Amniotic epithelial cell (primary cell): ENCODE measurements around the gene GALNT16.
"Not testable (repeated sequence)": the region's sequence is repeated elsewhere in the genome, so short reads cannot be mapped to it uniquely, and the experiment has no call there.

Source experiments
- DNase-seq: peaks from one replicate; pipeline ENCODE4 v3.0.0-alpha.2; 2010; ENCODE audit warnings: low read depth

GALNT16 gene

GRCh38 chr14:69285661-69286255 is 25.8 kb downstream of the GALNT16 start:
- DNase-seq, result no peak

- no peak for DNase-seq
Observed at GRCh38 chr14:69287098-69288010, 27.4 kb downstream of the GALNT16 start.

DNA sequence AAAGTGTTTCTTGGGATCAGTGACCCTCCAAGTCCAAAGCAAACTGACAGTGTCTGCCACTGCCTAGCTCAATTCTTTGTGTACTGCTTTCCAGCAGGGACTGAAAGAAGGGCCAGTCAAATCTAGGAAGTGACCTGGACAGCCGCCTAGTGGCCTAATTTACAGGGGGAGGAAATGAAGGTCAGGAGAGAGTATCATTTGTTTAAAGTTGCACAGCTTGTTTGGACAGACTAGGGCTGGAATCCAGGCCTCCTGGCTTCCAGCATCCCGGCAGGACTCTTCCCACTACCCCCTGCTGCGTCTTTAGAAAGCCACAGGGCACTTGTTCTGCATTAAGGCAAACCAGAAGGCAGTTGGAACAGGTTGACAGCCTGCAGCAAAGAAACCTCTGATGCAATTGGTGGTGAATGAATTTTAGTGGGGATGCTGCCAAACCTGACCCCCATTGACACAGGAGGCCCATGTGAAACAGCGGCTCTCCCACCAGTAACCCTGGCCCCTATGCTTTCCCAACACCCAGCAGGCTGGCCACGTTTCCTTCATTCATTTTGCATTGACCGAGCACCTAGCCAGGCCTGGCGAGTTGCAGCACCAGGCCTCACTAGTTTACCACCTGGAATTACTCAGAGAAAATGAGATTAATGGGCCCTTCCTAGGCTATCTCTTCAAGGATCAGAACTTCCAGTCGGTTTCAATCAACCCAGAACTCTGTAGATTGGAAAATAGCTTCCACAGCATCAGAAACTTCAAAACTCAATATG is 28.2 kb downstream of the GALNT16 start:
- peak; percentile 10 for DNase-seq

- DNase-seq, result no peak
Observed at GRCh38 chr14:69288956-69289705, 29.2 kb downstream of the GALNT16 start.

DNA sequence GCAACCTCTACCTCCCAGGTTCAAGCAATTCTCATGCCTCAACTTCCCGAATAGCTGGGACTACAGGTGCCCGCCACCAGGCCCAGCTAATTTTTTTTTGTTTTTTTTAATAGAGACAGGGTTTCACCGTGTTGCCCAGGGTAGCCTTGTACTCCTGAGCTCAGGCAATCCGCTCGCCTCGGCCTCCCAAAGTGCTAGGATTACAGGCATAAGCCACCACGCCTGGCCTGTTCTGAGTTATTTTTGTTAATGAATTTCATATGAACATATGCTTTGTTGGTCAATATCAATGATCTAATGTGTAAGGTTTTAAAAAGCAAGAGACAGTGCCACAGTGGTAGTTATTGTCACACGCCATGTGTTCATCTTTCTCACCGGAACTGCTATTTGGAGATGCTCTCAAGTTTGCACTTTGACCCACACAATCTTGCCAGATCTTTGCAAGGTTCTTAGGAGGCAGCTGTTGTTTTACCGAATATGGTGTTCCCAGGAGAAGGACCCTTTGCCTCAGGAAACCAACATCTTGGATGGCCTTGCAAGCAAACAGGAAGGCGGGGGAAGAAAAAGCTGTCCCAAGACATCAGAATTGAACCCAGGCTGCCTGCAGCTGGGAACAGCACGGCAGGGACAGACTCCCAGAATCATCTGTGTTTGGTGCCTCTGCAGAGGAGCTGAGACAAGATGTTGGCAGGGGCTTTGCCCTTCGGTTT is 30.0 kb downstream of the GALNT16 start:
- DNase-seq, result no peak

- not testable (repeated sequence) for DNase-seq
Observed at GRCh38 chr14:69290881-69291280, 30.9 kb downstream of the GALNT16 start.

DNA sequence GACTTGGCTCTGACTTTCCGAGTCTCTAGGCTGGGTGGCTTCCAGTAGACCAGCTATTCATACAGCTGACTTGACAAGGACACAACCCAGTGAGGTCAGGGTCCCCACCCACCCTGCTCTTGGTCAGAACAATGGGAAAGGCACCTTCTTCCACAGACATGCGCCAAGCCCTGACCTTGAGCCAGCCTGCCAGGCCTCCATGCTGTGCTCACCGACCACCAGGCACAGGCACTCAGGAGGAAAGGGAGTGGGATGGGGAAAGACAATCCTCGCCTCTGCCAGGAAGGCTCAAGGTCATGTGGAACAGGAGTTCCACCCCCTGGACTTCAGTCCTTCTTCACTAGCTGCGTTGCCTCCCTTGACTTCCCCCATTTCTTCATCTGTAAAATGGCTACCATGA is 31.4 kb downstream of the GALNT16 start:
- no peak for DNase-seq

DNA sequence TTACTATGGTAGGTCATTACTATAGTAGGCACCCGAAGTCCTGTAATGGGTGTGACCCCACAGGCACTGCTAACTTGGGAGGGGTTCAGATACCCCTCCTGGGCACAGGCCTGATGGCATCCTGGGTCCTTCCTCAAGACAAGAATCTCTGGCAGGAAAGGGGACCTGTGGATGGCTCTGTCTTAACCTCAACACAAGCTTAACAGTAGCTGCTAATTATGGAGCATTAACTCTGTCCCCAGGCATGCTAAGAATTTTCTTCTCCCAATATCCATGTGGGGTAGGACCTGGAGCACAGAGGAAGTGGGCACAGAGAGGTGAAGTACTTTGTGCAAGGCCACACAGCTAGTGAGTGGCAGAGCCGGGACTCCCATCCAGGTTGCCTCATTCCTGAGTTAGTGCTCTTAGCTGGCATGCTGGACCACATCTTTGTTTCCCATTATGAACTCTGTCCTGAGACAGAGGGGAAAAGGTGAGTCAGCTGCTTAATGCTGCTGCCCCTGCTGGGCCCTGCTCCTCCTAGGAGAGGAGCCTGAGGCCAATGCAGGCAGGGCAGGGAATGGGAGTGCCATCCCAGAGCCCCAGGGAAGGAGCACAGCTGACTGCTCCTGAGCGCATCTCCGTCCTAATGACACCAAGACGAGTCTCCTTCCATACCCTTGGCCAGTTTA is 32.1 kb downstream of the GALNT16 start:
- no peak for DNase-seq

- DNase-seq, result no peak
Observed at GRCh38 chr14:69298131-69299071, 38.4 kb downstream of the GALNT16 start.

DNA sequence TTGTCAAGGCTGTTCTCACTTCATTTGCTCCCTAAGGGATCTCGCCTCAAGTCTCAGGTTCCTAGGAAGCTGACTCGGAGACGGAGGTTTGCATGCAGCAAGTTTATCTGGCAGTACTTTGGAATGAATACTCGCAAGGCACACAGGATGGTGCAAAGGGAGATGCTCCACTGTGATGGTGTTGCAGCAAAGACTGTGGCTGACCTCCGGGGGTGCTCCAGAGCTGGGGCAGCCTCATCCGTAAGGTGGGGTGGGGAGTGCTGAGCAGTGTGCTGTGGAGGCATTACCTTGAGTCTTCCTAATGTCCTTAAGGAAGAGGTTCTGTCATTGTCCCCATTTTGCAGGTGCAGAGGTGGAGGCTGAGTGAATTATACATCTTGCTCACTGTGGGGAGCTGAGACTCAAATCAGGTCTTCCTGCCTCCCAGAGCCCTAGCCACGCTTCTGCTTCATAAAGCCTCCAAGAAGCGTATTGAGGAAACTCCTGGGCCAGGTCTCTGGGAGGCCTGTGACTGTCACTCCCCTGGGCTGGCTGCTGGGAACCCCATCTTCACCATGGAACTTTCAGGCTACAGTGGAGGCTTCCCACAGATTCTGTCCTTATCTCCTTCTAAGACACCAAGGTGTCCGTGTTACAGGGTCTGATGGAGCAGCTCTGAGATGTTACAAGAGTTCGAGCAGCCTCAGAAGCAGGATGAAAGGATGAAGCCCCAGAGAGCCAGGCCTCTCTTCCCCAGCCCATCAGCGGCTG is 39.5 kb downstream of the GALNT16 start:
- no peak for DNase-seq

DNA sequence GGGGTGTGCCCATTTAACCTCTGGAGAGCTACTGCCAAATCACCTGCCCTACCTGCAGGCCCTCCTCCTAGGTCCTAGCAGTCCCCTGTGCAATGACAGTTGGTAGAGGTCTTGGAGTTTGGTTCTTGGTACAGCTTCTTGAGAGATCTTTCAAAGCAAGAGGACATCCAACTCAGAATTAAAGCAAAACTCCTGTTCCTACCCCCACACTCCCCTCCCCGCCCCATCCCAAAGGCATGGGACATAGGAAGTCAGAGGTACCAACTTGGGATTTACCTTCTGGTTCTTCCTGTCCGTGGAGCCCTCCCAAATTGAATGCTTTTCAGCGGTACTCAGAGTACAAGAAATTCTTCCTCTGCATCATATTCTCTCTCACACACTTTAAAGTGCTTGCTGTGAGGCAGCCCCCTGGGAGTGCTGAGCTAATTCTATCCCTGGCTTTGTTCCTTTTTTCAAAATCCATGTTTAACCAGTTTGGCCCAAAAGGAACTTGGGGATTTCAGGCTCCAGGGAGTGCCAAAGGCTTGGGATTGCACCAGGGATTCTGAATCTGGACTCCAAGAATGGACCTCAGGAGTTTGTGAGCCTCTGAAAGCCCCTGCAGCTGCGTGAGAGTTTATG is 40.8 kb downstream of the GALNT16 start:
- no peak for DNase-seq

DNA sequence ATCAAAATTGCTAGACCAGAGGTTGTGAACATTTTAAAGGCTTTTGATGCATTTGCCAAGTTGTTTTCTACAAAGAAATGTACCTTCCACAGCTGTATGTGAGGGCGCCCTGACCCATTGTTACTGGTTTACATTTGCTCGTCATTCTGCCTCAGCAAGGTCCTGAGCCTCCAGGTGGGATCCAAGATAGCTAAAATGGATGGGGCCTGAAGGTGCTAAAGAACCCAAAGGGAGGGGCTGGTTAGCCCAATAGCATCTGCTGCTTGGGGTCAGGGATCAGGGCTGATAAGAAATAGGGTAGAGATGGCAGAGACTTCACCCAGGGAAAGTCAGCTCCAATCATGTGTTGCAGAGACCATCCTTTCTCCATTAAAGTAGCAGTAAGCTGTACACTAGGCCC is 43.1 kb downstream of the GALNT16 start:
- no peak for DNase-seq

- no peak for DNase-seq
Observed at GRCh38 chr14:69312608-69313007, 52.6 kb downstream of the GALNT16 start.

- no peak for DNase-seq
Observed at GRCh38 chr14:69313176-69313575, 53.2 kb downstream of the GALNT16 start.

- no peak for DNase-seq
Observed at GRCh38 chr14:69314327-69314726, 54.4 kb downstream of the GALNT16 start.

DNA sequence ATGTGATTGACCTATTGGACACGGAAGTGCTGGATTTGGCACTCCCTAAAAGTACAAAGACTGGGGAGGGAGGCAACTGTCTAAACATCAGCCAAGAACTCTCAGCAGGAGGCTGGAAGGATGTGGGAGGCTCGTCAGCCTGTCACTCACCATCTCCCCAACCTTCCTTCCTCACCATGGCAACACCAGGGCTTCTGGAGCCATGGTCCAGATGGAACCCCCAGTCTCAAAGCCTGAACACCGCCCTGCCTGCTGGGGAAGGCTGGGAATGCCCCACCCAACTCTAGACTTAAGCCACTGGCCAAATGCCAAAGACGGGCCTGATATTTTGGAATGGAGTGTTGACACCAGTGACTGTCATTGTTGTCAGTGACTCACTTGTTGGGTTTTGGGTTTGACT is 55.3 kb downstream of the GALNT16 start:
- DNase-seq, result no peak

GRCh38 chr14:69316449-69317101 is 56.6 kb downstream of the GALNT16 start:
- DNase-seq, result no peak
